ENCODE measurements around the gene FCHSD2.

GRCh38 chr11:73158356-73159051 is 16.4 kb upstream of the FCHSD2 start:
- TF ChIP-seq CTCF (IDR thresholded peaks at IDR 0.05) (no peak), EP300 (IDR thresholded peaks at IDR 0.05) (no peak), POLR2A (IDR thresholded peaks at IDR 0.05) (no peak), POLR2AphosphoS5 (IDR thresholded peaks at IDR 0.05) (no peak)

All from suprapubic skin (tissue), 4 donors.